Heart right ventricle (tissue), 16 donors: ENCODE results near the gene MB21D2. TPM values are rescaled to one million over a fixed set of nuclear protein-coding genes. Genes with fewer than 3 reads are reported as not detected.

Experiments used
- ATAC-seq, 8 donors: fragments of 200-7000 bp; cut with Tn5 transposase; one replicate each; pipeline ENCODE4 v1.9.1; 2020; ENCODE audit warnings: mild to moderate bottlenecking in 8 of 8, moderate library complexity in 8 of 8, moderate number of reproducible peaks in 1 of 8
- DNase-seq, 2 donors: peaks; one replicate each; pipeline ENCODE4 v3.0.0-alpha.2; 2020
- H3K27ac ChIP-seq, 10 donors: fragments of 200-600 bp; sonication (generic) in 2 of 10; one replicate each; pipeline versions ENCODE4 v1.5.0 to v1.8.0; 2020 to 2022; ENCODE audit warnings: mild to moderate bottlenecking in 3 of 10
- H3K27me3 ChIP-seq, 7 donors: fragments of 200-600 bp; one replicate each; pipeline ENCODE4 v1.8.0; 2021 to 2022; ENCODE audit warnings: mild to moderate bottlenecking in 2 of 7
- H3K36me3 ChIP-seq, 9 donors: fragments of 200-600 bp; sonication (generic) in 1 of 9; one replicate each; pipeline versions ENCODE4 v1.5.0 to v1.8.0; 2020 to 2022; ENCODE audit warnings: mild to moderate bottlenecking in 2 of 9
- H3K4me1 ChIP-seq, 9 donors: fragments of 200-600 bp; sonication (generic) in 1 of 9; one replicate each; pipeline versions ENCODE4 v1.5.0 to v1.8.0; 2020 to 2022; ENCODE audit warnings: mild to moderate bottlenecking in 4 of 9
- H3K4me3 ChIP-seq, 10 donors: fragments of 200-600 bp; sonication (generic) in 2 of 10; one replicate each; pipeline versions ENCODE4 v1.5.0 to v1.8.0; 2020 to 2022; ENCODE audit warnings: mild to moderate bottlenecking in 7 of 10, moderate library complexity in 2 of 10
- H3K9me3 ChIP-seq, 11 donors: fragments of 200-600 bp in 10 of 11; sonication (generic) in 2 of 11; one replicate each; pipeline versions ENCODE4 v1.5.0 to v1.8.0; 2013 to 2022; ENCODE audit warnings: mild to moderate bottlenecking in 2 of 11, control low read depth in 1 of 11, moderate library complexity in 1 of 11
- WGBS, 2 donors: extraction: QIAGEN DNeasy Blood & Tissue Kit; methylation state at CpG; one replicate each; pipeline ENCODE4 v1.1.7; 2013; ENCODE audit warnings: inconsistent platforms in 1 of 2; 5-methylcytosine and 5-hydroxymethylcytosine counted together
- intact Hi-C, 10 donors: fragments of 100-400 bp; cut with DNase I; formaldehyde crosslinking; loops; one replicate each; pipeline versions ENCODE4 v1.11.1 to v1.14.2; 2022
- polyA plus RNA-seq, 2 donors: library from polyadenylated mRNA; stranded (reverse); fragments of 200-250 nt; gene quantifications; one replicate each; pipeline ENCODE4 v1.2.3, GENCODE V29; 2013
- total RNA-seq, 10 donors: library from RNA; stranded (reverse); fragmentation: NEBNext Ultra II Directional in 3 of 10; extraction: Animal tissue kit (Norgen Biotek cat#: 25700) in 3 of 10; gene quantifications; one replicate each; pipeline versions ENCODE4 v1.2.1 to v1.2.4, GENCODE V29; 2021 to 2023
- TF ChIP-seq, protein P1 (sequence below), 9 donors: fragments of 200-600 bp; sonication (generic) in 2 of 9; IDR thresholded peaks; one replicate each; pipeline versions ENCODE4 v1.5.0 to v1.8.0; 2021 to 2022; ENCODE audit warnings: antibody characterized with exemption in 9 of 9, mild to moderate bottlenecking in 5 of 9, moderate library complexity in 1 of 9
- donor health status: Arrhythmogenic right ventricular cardiomyopathy.
- donor health status: ischemic (EF 13 %, LVEDD 7.1; RV severe dilation, severe dysfunction).
- donor health status: healthy with polysubstance abuse.
- donor health status: DM: no; HTN: yes; CAD: no.
- donor health status: DM: no; HTN: no; CAD: no.
- donor health status: ischemic (EF 25% LVEDD 6.9; RV normal size, moderate dysfunction).
- donor health status: ischemic (EF 25% LVEDD 5.7; RV mildly dilated, moderate dysfunction).
- donor health status: healthy.
- donor health status: DM: yes; HTN: yes; CAD: no.
- donor health status: Ischemic cardiomyopathy.
- donor health status: ischemic (EF 35%, LVEDD 5.7; RV mildly dilated, moderate dysfunction).
- donor health status: nonischemic (EF 11% LVEDD 7.7; RV severe dilation, severe dysfunction).
- donor health status: DM: yes; HTN: yes; CAD: no.
- donor health status: PGD.
- donor health status: ischemic (EF 29% LVEDD 5.4; RV normal size, mild dysfunction).
- donor health status: nonischemic (EF 23%, LVEDD 6.1; RV moderate dilation, normal function).

MB21D2 gene
- total and polyA plus RNA-seq, 12 donors: 0.80 to 4.4 (median 2.8) TPM

DNA sequence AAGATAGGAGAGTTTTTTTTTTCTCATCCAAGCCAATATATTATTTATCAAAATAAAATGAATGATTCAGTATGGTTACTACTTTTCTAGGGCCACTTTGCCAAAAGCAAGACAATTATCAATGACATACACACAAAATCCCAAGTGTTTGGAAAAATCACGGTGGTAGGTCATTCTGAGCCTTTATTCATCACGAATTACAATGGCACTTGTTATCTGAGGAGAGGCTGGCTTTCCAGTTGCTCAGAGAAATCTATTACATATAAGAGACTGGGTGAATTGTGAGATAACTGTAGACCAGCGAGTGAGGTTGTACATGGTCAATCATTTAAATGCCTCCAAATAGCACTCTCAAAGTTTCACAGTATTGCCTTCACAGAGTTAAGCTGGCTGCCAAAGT is 169.9 kb downstream of the MB21D2 start:
- TF ChIP-seq, protein P1, sequence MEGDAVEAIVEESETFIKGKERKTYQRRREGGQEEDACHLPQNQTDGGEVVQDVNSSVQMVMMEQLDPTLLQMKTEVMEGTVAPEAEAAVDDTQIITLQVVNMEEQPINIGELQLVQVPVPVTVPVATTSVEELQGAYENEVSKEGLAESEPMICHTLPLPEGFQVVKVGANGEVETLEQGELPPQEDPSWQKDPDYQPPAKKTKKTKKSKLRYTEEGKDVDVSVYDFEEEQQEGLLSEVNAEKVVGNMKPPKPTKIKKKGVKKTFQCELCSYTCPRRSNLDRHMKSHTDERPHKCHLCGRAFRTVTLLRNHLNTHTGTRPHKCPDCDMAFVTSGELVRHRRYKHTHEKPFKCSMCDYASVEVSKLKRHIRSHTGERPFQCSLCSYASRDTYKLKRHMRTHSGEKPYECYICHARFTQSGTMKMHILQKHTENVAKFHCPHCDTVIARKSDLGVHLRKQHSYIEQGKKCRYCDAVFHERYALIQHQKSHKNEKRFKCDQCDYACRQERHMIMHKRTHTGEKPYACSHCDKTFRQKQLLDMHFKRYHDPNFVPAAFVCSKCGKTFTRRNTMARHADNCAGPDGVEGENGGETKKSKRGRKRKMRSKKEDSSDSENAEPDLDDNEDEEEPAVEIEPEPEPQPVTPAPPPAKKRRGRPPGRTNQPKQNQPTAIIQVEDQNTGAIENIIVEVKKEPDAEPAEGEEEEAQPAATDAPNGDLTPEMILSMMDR (IDR thresholded peaks at IDR 0.05): no peak
- H3K36me3 ChIP-seq: no peaks in the 10 kb centered on the region
- WGBS, 2 donors: 49% methylated on average over 3 of the region's 3 CpGs
- H3K4me3 ChIP-seq: no peak overlapping the region
- H3K27me3 ChIP-seq: no peaks in the 10 kb centered on the region
- no peaks in the 10 kb centered on the region for H3K4me1 ChIP-seq
- no peak overlapping the region for H3K27ac ChIP-seq
- ATAC-seq (no peak), DNase-seq (no peak)
- intact Hi-C loops: no loop called here
- no peaks in the 10 kb centered on the region for H3K9me3 ChIP-seq

DNA sequence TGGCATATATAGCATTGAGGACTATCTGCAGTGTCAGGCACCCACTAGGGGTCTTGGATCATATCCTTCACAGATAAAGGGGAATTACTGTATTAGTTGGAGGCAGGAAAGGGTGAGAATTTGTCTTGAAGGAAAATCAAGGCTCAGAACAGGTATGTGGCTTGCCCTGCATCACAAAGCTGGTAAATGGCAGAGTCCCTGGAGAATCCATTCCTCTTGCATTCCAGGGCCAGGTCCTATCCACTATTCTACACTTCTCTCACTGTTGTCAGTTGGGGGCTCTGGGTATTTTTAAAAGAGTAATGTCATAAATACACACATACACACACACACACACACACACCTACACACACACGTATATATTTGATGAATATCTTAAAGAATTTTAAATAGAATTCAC is 170.5 kb downstream of the MB21D2 start:
- H3K4me3 ChIP-seq: no peak overlapping the region
- H3K4me1 ChIP-seq: no peaks in the 10 kb centered on the region
- DNase-seq: no peak
- H3K36me3 ChIP-seq: no peaks in the 10 kb centered on the region
- TF ChIP-seq, protein P1 (IDR thresholded peaks at IDR 0.05): no peak
- no peaks in the 10 kb centered on the region for H3K27me3 ChIP-seq
- no peaks in the 10 kb centered on the region for H3K9me3 ChIP-seq
- H3K27ac ChIP-seq: no peak overlapping the region
- WGBS, 2 donors: 64 to 76% methylated on average over 1 of the region's 1 CpG
- intact Hi-C loops: no loop called here
- ATAC-seq: no peak

Other genes with a start within 250 kb of the MB21D2 start
- gene FGF12, start 190.3 kb downstream of the MB21D2 start, total RNA-seq: 100 to 1,000 TPM; 219 to 504 (median 313) TPM
- gene FGF12, start 190.3 kb downstream of the MB21D2 start, polyA plus RNA-seq: 100 to 1,000 TPM in 1 of 2 donors, 10 to 100 TPM in 1; 26.5 to 406 TPM